ENCODE measurements around the gene KLHL10. TPM values are rescaled to one million over a fixed set of nuclear protein-coding genes. Genes with fewer than 3 reads are reported as not detected.
"Not testable (repeated sequence)": the region's sequence is repeated elsewhere in the genome, so short reads cannot be mapped to it uniquely, and the experiment has no call there.

The KLHL10 gene
- polyA plus RNA-seq, 1 donor = 0.06 TPM

- H3K27ac ChIP-seq (ENCODE audit: low read length); H3K9me3 ChIP-seq (ENCODE audit: control insufficient read depth, low read depth, low read length); H3K27me3 ChIP-seq (ENCODE audit: control insufficient read depth, insufficient read depth, low read length); H3K4me3 ChIP-seq (ENCODE audit: low read length); H3K4me1 ChIP-seq (ENCODE audit: control insufficient read depth, insufficient read depth, low read length); DNase-seq: not testable (repeated sequence)
- no CpG with 5 or more reads among the region's 9 CpGs for WGBS (ENCODE audit: insufficient coverage, low lambda C conversion rate)
- H3K36me3 ChIP-seq (ENCODE audit: control insufficient read depth, insufficient read depth, low read length) = peaks cover 69% of the 10 kb centered on the region
Measured at GRCh38 chr17:41874293-41874670, 36.7 kb downstream of the KLHL10 start.

GRCh38 chr17:41880130-41880529 lies 42.5 kb downstream of the KLHL10 start:
- H3K27me3 ChIP-seq (ENCODE audit: control insufficient read depth, insufficient read depth, low read length) = no peaks in the 10 kb centered on the region
- no peaks in the 10 kb centered on the region for H3K4me1 ChIP-seq (ENCODE audit: control insufficient read depth, insufficient read depth, low read length)
- no peak overlapping the region for H3K27ac ChIP-seq (ENCODE audit: low read length)
- peaks cover 72% of the 10 kb centered on the region for H3K36me3 ChIP-seq (ENCODE audit: control insufficient read depth, insufficient read depth, low read length)
- WGBS (ENCODE audit: insufficient coverage, low lambda C conversion rate) = no CpG with 5 or more reads among the region's 4 CpGs
- H3K9me3 ChIP-seq (ENCODE audit: control insufficient read depth, low read depth, low read length) = peaks cover 5% of the 10 kb centered on the region
- no peak for DNase-seq
- no peak overlapping the region for H3K4me3 ChIP-seq (ENCODE audit: low read length)

GRCh38 chr17:41882756-41883155 lies 45.1 kb downstream of the KLHL10 start:
- DNase-seq = no peak
- no peak overlapping the region for H3K4me3 ChIP-seq (ENCODE audit: low read length)
- WGBS (ENCODE audit: insufficient coverage, low lambda C conversion rate) = no CpG with 5 or more reads among the region's 6 CpGs
- H3K27ac ChIP-seq (ENCODE audit: low read length) = no peak overlapping the region
- peaks cover 92% of the 10 kb centered on the region for H3K36me3 ChIP-seq (ENCODE audit: control insufficient read depth, insufficient read depth, low read length)
- H3K27me3 ChIP-seq (ENCODE audit: control insufficient read depth, insufficient read depth, low read length) = no peaks in the 10 kb centered on the region
- H3K9me3 ChIP-seq (ENCODE audit: control insufficient read depth, low read depth, low read length) = no peaks in the 10 kb centered on the region
- no peaks in the 10 kb centered on the region for H3K4me1 ChIP-seq (ENCODE audit: control insufficient read depth, insufficient read depth, low read length)

DNA sequence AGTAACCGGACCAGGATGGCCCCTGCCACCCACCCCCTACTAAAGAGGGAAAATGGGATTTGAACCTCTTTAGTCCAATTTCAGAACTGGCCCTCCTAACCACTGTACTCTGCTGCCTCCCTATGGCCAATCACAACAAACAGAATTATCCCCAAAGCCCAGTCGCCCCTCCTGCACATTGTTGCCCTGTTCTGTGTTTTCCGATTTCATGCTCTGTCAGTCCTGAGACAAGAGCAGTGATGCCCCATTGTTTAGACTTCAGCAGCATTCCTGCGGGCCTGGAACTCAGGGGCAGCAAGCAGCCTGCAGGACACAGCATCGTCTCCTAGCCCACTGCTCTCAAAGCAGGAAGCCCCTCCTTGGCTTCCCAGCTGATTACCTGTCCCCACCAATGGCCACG lies 48.1 kb downstream of the KLHL10 start:
- no peaks in the 10 kb centered on the region for H3K9me3 ChIP-seq (ENCODE audit: control insufficient read depth, low read depth, low read length)
- no peak overlapping the region for H3K4me3 ChIP-seq (ENCODE audit: low read length)
- DNase-seq = no peak
- H3K27ac ChIP-seq (ENCODE audit: low read length) = no peak overlapping the region
- WGBS (ENCODE audit: insufficient coverage, low lambda C conversion rate) = no CpG with 5 or more reads among the region's 6 CpGs
- no peaks in the 10 kb centered on the region for H3K27me3 ChIP-seq (ENCODE audit: control insufficient read depth, insufficient read depth, low read length)
- no peaks in the 10 kb centered on the region for H3K4me1 ChIP-seq (ENCODE audit: control insufficient read depth, insufficient read depth, low read length)
- H3K36me3 ChIP-seq (ENCODE audit: control insufficient read depth, insufficient read depth, low read length) = peaks cover 84% of the 10 kb centered on the region

DNA sequence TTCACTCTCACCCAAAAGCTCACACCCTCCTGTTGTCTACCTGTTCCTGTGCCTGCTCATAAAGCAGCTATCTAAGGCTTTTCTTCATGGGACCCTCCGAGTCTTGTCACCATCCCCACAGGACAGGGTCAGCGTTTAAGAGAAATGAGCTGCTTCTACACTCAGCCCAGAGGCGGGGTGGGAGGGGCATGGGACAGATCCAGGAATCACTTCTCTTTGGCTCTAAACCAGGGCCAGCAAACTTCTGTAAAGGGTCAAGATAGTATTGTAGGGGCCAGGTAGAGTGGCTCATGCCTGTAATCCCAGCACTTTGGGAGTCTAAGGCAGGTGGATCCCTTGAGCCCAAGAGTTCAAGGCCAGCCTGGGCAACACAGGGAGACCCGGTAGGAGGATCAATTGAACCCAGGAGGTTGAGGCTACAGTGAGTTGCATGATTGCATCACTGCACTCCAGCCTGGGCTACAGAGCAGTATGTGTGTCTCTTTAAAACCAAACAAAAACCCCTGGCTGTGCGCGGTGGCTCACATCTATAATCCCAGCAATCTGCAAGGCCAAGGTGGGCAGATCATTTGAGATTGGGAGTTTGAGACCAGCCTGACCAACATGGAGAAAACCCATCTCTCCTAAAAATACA lies 50.8 kb downstream of the KLHL10 start:
- no peak overlapping the region for H3K4me3 ChIP-seq (ENCODE audit: low read length)
- DNase-seq = no peak
- no peaks in the 10 kb centered on the region for H3K27me3 ChIP-seq (ENCODE audit: control insufficient read depth, insufficient read depth, low read length)
- no CpG with 5 or more reads among the region's 6 CpGs for WGBS (ENCODE audit: insufficient coverage, low lambda C conversion rate)
- H3K36me3 ChIP-seq (ENCODE audit: control insufficient read depth, insufficient read depth, low read length) = peaks cover 88% of the 10 kb centered on the region
- peaks cover 8% of the 10 kb centered on the region for H3K4me1 ChIP-seq (ENCODE audit: control insufficient read depth, insufficient read depth, low read length)
- no peak overlapping the region for H3K27ac ChIP-seq (ENCODE audit: low read length)
- no peaks in the 10 kb centered on the region for H3K9me3 ChIP-seq (ENCODE audit: control insufficient read depth, low read depth, low read length)

GRCh38 chr17:41891135-41892020 lies 53.8 kb downstream of the KLHL10 start:
- WGBS (ENCODE audit: insufficient coverage, low lambda C conversion rate) = no CpG with 5 or more reads among the region's 7 CpGs
- no peaks in the 10 kb centered on the region for H3K27me3 ChIP-seq (ENCODE audit: control insufficient read depth, insufficient read depth, low read length)
- peak overlapping the region; percentile 91 for H3K27ac ChIP-seq (ENCODE audit: low read length)
- no peak overlapping the region for H3K4me3 ChIP-seq (ENCODE audit: low read length)
- no peaks in the 10 kb centered on the region for H3K9me3 ChIP-seq (ENCODE audit: control insufficient read depth, low read depth, low read length)
- peaks cover 8% of the 10 kb centered on the region for H3K4me1 ChIP-seq (ENCODE audit: control insufficient read depth, insufficient read depth, low read length)
- no peak for DNase-seq
- peaks cover 84% of the 10 kb centered on the region for H3K36me3 ChIP-seq (ENCODE audit: control insufficient read depth, insufficient read depth, low read length)

DNA sequence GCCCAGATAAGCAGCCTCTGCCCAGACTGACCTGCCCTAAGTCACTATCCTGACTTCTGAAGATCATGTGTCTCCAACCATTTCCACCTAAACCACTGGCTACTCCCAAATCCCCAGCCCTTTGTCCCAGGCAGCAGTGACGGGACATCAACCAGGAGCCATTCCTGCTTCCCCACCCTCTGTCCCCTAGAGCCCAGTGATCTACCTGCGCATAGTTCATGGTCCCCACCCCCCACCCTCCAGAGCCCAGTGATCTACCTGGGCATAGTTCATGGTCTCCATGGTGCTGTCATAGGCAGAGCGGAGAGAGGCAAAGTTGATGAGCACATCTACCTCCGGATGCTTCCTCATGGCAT lies 54.4 kb downstream of the KLHL10 start:
- Histone ChIP-seq H3K9me3 (ENCODE audit: control insufficient read depth, low read depth, low read length) (no peaks in the 10 kb centered on the region), H3K27me3 (ENCODE audit: control insufficient read depth, insufficient read depth, low read length) (no peaks in the 10 kb centered on the region), H3K4me1 (ENCODE audit: control insufficient read depth, insufficient read depth, low read length) (peaks cover 8% of the 10 kb centered on the region), H3K36me3 (ENCODE audit: control insufficient read depth, insufficient read depth, low read length) (peaks cover 84% of the 10 kb centered on the region), H3K27ac (ENCODE audit: low read length) (peak overlapping the region; percentile 91), H3K4me3 (ENCODE audit: low read length) (no peak overlapping the region)
- peak; percentile 82 to 84 for DNase-seq
- no CpG with 5 or more reads among the region's 4 CpGs for WGBS (ENCODE audit: insufficient coverage, low lambda C conversion rate)

GRCh38 chr17:41893384-41893783 lies 55.8 kb downstream of the KLHL10 start:
- Histone ChIP-seq H3K36me3 (ENCODE audit: control insufficient read depth, insufficient read depth, low read length) (peaks cover 85% of the 10 kb centered on the region), H3K27me3 (ENCODE audit: control insufficient read depth, insufficient read depth, low read length) (no peaks in the 10 kb centered on the region), H3K4me3 (ENCODE audit: low read length) (no peak overlapping the region), H3K9me3 (ENCODE audit: control insufficient read depth, low read depth, low read length) (no peaks in the 10 kb centered on the region), H3K4me1 (ENCODE audit: control insufficient read depth, insufficient read depth, low read length) (peaks cover 8% of the 10 kb centered on the region), H3K27ac (ENCODE audit: low read length) (no peak overlapping the region)
- WGBS (ENCODE audit: insufficient coverage, low lambda C conversion rate) = no CpG with 5 or more reads among the region's 3 CpGs
- no peak for DNase-seq

DNA sequence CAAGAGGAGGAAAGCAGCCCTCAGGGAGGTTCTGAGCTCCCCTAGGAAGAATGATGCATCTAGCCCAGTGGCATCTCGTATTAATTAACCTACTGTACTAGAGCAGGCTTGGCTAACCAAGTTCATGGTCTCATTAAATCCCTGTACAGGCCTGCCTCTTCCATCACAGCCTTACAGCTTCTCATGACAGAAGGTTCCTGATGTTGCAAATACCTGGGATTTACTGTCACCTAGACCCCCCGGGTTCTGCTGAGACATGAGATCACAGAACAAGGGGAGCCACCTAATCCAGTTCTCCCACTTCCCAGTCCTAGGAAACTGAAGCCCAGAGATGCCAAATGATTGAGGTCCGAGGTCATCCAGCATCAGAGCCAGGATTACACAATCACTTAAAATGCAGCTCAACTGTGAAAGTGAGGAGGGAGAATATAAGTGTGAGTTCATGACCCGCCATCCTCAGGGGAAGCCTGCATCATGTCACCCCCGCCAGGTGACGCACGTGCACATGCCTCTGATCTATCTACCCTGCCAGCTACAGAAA lies 57.2 kb downstream of the KLHL10 start:
- Histone ChIP-seq H3K4me1 (ENCODE audit: control insufficient read depth, insufficient read depth, low read length) (peaks cover 8% of the 10 kb centered on the region), H3K27me3 (ENCODE audit: control insufficient read depth, insufficient read depth, low read length) (no peaks in the 10 kb centered on the region), H3K4me3 (ENCODE audit: low read length) (no peak overlapping the region), H3K36me3 (ENCODE audit: control insufficient read depth, insufficient read depth, low read length) (peaks cover 90% of the 10 kb centered on the region), H3K27ac (ENCODE audit: low read length) (no peak overlapping the region), H3K9me3 (ENCODE audit: control insufficient read depth, low read depth, low read length) (no peaks in the 10 kb centered on the region)
- no CpG with 5 or more reads among the region's 7 CpGs for WGBS (ENCODE audit: insufficient coverage, low lambda C conversion rate)
- DNase-seq = no peak

DNA sequence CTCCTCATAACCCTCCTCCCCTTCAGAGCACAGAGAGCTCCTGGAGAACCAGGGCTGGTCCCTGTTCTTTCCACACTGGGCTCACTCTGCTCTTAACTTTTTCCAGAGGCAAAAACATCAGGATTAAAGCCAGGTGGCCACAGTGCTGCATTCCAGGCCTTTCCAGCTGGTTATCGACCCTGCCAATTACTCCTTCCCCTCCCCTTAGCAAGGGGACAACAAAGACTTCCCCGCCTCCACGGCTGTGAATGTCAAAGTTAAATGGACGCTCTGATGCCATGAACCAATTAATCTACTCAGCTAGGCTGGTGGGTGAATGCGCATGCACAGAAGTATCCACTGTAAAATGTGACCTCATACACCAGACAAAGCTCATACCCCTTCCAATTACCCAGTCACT lies 58.0 kb downstream of the KLHL10 start:
- Histone ChIP-seq H3K4me1 (ENCODE audit: control insufficient read depth, insufficient read depth, low read length) (peaks cover 8% of the 10 kb centered on the region), H3K9me3 (ENCODE audit: control insufficient read depth, low read depth, low read length) (no peaks in the 10 kb centered on the region), H3K27me3 (ENCODE audit: control insufficient read depth, insufficient read depth, low read length) (no peaks in the 10 kb centered on the region), H3K4me3 (ENCODE audit: low read length) (no peak overlapping the region), H3K27ac (ENCODE audit: low read length) (peak overlapping the region; percentile 26), H3K36me3 (ENCODE audit: control insufficient read depth, insufficient read depth, low read length) (peaks cover 94% of the 10 kb centered on the region)
- DNase-seq = no peak
- WGBS (ENCODE audit: insufficient coverage, low lambda C conversion rate) = no CpG with 5 or more reads among the region's 5 CpGs

All from large intestine (tissue), 3 donors.